ENCODE results near the gene TMSB4X. TPM values are rescaled to one million over a fixed set of nuclear protein-coding genes. Genes with fewer than 3 reads are reported as not detected.

TMSB4X gene
- total and polyA plus RNA-seq, 2 of the 13 experiments (the other 11 are each of a cell fraction or from before 2014, with no cell fraction given), result 10.5 to 29.6 TPM

DNA sequence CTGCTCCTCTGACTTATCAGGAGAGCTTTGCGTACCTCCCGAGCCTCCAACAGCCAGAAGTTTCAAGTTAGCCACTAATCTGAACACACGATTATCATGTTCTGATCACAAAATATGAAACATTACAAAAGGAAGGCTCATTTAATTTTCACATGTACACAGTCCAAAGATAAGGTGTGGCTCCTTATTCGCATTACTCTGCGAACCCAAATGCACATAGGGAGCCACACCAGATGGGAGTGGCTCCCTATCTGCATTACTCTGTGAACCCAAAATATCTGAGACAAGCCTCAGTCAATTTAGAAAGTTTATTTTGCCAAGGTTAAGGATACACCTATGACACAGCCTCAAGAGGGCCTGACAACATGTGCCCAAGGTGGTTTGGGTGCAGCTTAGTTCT lies 40.1 kb upstream of the TMSB4X start:
- POLR2A ChIA-PET, result no interaction called here
- CTCF ChIA-PET (ENCODE audit: low intra/inter-chr PET ratio, low total read pairs), result no interaction called here
- no peak for FAIRE-seq

DNA sequence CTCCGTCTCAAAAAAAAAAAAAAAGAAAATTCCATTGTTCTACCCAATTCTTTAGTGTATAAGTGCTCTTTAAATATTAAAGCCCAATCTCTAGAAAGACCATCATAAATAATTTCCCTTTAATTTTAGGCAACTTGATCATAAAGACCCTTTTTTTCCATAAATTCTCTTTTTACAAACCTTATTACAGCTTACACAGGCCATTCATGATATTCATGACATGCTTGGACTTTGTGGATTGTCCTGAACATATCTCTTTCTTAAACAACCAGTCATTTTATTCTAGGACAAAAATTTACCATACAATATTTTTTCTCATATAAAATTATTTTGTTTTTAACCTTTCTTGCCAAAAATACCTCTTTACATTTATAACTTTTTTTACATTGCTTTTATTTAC lies 38.0 kb upstream of the TMSB4X start:
- Histone ChIP-seq H4K20me1 (ENCODE audit: insufficient read depth, low read length) (no peaks in the 10 kb centered on the region), H3K4me3 (replicated peaks in 1 of 3; ENCODE audit: insufficient read depth in 1 of 3, low read depth in 2 of 3, low read length in 3 of 3) (no peak overlapping the region), H3K9ac (ENCODE audit: insufficient read depth, low read depth, low read length) (no peak overlapping the region), H3K4me1 (ENCODE audit: insufficient read depth, low read length) (no peaks in the 10 kb centered on the region), H3K36me3 (replicated peaks in 1 of 2; ENCODE audit: control insufficient read depth in 1 of 2, insufficient read depth in 2 of 2, low read length in 2 of 2) (no peaks in the 10 kb centered on the region), H3K9me3 (ENCODE audit: low read length) (no peaks in the 10 kb centered on the region), H3K27ac (ENCODE audit: extremely low read length, insufficient read depth, low read length) (no peak overlapping the region), H3K27me3 (ENCODE audit: control insufficient read depth in 1 of 2, insufficient read depth in 2 of 2, low read length in 2 of 2) (no peaks in the 10 kb centered on the region), H3K79me2 (ENCODE audit: insufficient read depth, low read length) (no peaks in the 10 kb centered on the region), H3K4me2 (ENCODE audit: low read depth, low read length) (no peak overlapping the region), H2AFZ (ENCODE audit: low read length) (no peak overlapping the region)
- intact Hi-C loops (cut with micrococcal nuclease; ENCODE audit: unreplicated experiment), result no loop called here
- POLR2A ChIA-PET, result no interaction called here
- ATAC-seq, result no peak
- in situ Hi-C loops (cut with HindIII; ENCODE audit: extremely low pct_ligation_motif_present, low pct_unique_long_range_greater_than_20kb), result no loop called here
- no peak for DNase-seq (ENCODE audit: low spot score)
- CTCF ChIA-PET (ENCODE audit: low intra/inter-chr PET ratio, low total read pairs), result no interaction called here
- 11% methylated on average over 1 of the region's 1 CpG for WGBS (ENCODE audit: low lambda C conversion rate)
- FAIRE-seq, result no peak
- no TSS peak for BruUV-seq (replicated peaks)
- TF ChIP-seq CHD2 (IDR thresholded peaks at IDR 0.05; ENCODE audit: low read depth, low read length) (no peak), SETDB1 (CRISPR knock-in tag; IDR thresholded peaks at IDR 0.05; ENCODE audit: borderline replicate concordance) (no peak), ZNF558 (CRISPR knock-in tag; IDR thresholded peaks at IDR 0.05; ENCODE audit: borderline replicate concordance) (no peak), NFIC (IDR thresholded peaks at IDR 0.05; ENCODE audit: low read length) (no peak), ZNF713 (CRISPR knock-in tag; IDR thresholded peaks at IDR 0.05) (no peak), ZNF331 (CRISPR knock-in tag; IDR thresholded peaks at IDR 0.05) (no peak), ZNF451 (CRISPR knock-in tag; IDR thresholded peaks at IDR 0.05) (no peak), TBX3 (IDR thresholded peaks at IDR 0.05; ENCODE audit: borderline replicate concordance) (no peak), ZNF562 (CRISPR knock-in tag; IDR thresholded peaks at IDR 0.05; ENCODE audit: borderline replicate concordance) (no peak)
- TF ChIP-seq, protein P1, sequence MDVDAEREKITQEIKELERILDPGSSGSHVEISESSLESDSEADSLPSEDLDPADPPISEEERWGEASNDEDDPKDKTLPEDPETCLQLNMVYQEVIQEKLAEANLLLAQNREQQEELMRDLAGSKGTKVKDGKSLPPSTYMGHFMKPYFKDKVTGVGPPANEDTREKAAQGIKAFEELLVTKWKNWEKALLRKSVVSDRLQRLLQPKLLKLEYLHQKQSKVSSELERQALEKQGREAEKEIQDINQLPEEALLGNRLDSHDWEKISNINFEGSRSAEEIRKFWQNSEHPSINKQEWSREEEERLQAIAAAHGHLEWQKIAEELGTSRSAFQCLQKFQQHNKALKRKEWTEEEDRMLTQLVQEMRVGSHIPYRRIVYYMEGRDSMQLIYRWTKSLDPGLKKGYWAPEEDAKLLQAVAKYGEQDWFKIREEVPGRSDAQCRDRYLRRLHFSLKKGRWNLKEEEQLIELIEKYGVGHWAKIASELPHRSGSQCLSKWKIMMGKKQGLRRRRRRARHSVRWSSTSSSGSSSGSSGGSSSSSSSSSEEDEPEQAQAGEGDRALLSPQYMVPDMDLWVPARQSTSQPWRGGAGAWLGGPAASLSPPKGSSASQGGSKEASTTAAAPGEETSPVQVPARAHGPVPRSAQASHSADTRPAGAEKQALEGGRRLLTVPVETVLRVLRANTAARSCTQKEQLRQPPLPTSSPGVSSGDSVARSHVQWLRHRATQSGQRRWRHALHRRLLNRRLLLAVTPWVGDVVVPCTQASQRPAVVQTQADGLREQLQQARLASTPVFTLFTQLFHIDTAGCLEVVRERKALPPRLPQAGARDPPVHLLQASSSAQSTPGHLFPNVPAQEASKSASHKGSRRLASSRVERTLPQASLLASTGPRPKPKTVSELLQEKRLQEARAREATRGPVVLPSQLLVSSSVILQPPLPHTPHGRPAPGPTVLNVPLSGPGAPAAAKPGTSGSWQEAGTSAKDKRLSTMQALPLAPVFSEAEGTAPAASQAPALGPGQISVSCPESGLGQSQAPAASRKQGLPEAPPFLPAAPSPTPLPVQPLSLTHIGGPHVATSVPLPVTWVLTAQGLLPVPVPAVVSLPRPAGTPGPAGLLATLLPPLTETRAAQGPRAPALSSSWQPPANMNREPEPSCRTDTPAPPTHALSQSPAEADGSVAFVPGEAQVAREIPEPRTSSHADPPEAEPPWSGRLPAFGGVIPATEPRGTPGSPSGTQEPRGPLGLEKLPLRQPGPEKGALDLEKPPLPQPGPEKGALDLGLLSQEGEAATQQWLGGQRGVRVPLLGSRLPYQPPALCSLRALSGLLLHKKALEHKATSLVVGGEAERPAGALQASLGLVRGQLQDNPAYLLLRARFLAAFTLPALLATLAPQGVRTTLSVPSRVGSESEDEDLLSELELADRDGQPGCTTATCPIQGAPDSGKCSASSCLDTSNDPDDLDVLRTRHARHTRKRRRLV (CRISPR knock-in tag; IDR thresholded peaks at IDR 0.05), result no peak

More for the DNA sequence above, 40.1 kb upstream of the TMSB4X start:
- no peaks in the 10 kb centered on the region for H3K79me2 ChIP-seq (ENCODE audit: insufficient read depth, low read length)
- H3K4me2 ChIP-seq (ENCODE audit: low read depth, low read length), result no peak overlapping the region
- H3K4me3 ChIP-seq (replicated peaks in 1 of 3; ENCODE audit: insufficient read depth in 1 of 3, low read depth in 2 of 3, low read length in 3 of 3), result no peak overlapping the region
- BruUV-seq (replicated peaks), result no TSS peak
- intact Hi-C loops (cut with micrococcal nuclease; ENCODE audit: unreplicated experiment), result no loop called here
- WGBS (ENCODE audit: low lambda C conversion rate), result 54% methylated on average over 5 of the region's 5 CpGs
- H2AFZ ChIP-seq (ENCODE audit: low read length), result no peak overlapping the region
- in situ Hi-C loops (cut with HindIII; ENCODE audit: extremely low pct_ligation_motif_present, low pct_unique_long_range_greater_than_20kb), result no loop called here
- H3K9me3 ChIP-seq (ENCODE audit: low read length), result no peaks in the 10 kb centered on the region
- H3K27ac ChIP-seq (ENCODE audit: extremely low read length, insufficient read depth, low read length), result no peak overlapping the region
- ATAC-seq (no peak), DNase-seq (ENCODE audit: low spot score) (no peak)
- no peak overlapping the region for H3K9ac ChIP-seq (ENCODE audit: insufficient read depth, low read depth, low read length)
- no peaks in the 10 kb centered on the region for H3K36me3 ChIP-seq (replicated peaks in 1 of 2; ENCODE audit: control insufficient read depth in 1 of 2, insufficient read depth in 2 of 2, low read length in 2 of 2)
- no peaks in the 10 kb centered on the region for H3K4me1 ChIP-seq (ENCODE audit: insufficient read depth, low read length)
- H3K27me3 ChIP-seq (ENCODE audit: control insufficient read depth in 1 of 2, insufficient read depth in 2 of 2, low read length in 2 of 2), result no peaks in the 10 kb centered on the region
- TF ChIP-seq NCOA2 (CRISPR knock-in tag; IDR thresholded peaks at IDR 0.05) (no peak), ZKSCAN8 (CRISPR knock-in tag; IDR thresholded peaks at IDR 0.05; ENCODE audit: borderline replicate concordance) (no peak), ZNF792 (CRISPR knock-in tag; IDR thresholded peaks at IDR 0.05) (no peak), KLF16 (CRISPR knock-in tag; IDR thresholded peaks at IDR 0.05) (no peak), KLF6 (CRISPR knock-in tag; IDR thresholded peaks at IDR 0.05) (no peak)
- TF ChIP-seq, protein P2, sequence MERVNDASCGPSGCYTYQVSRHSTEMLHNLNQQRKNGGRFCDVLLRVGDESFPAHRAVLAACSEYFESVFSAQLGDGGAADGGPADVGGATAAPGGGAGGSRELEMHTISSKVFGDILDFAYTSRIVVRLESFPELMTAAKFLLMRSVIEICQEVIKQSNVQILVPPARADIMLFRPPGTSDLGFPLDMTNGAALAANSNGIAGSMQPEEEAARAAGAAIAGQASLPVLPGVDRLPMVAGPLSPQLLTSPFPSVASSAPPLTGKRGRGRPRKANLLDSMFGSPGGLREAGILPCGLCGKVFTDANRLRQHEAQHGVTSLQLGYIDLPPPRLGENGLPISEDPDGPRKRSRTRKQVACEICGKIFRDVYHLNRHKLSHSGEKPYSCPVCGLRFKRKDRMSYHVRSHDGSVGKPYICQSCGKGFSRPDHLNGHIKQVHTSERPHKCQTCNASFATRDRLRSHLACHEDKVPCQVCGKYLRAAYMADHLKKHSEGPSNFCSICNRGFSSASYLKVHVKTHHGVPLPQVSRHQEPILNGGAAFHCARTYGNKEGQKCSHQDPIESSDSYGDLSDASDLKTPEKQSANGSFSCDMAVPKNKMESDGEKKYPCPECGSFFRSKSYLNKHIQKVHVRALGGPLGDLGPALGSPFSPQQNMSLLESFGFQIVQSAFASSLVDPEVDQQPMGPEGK (CRISPR knock-in tag; IDR thresholded peaks at IDR 0.05), result no peak
- H4K20me1 ChIP-seq (ENCODE audit: insufficient read depth, low read length), result no peaks in the 10 kb centered on the region
